Measurements from ENCODE around the gene PSAT1.

DNA sequence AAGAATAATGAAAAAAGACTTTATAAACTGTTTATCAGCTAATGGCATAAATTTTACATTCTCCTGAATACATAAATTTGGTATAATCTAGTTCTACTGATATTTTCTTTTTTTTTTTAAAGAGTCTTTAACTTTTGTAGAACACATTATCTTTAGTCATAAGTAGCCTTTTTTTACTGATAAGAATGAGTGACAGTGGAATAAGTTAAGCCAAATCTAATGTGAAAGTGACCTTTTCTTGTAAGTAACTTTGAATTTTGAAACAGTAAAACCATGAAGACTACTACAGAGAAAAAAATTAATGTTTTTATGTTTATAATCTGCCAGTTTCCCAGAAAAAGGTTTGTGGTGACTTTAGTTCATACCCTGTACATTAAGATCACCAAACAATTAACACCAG lies 47.4 kb upstream of the PSAT1 start:
- no peak for TF ChIP-seq EZH2phosphoT487 (IDR thresholded peaks at IDR 0.05; ENCODE audit: insufficient read depth, low read depth)
- TF ChIP-seq EZH2 (IDR thresholded peaks at IDR 0.05; ENCODE audit: insufficient read depth, poor library complexity, severe bottlenecking), result no peak

Data from GM23248 (cell line).